LNCaP clone FGC (cell line): ENCODE results near the gene PARD6G.

Experiments
- DNase-seq: peaks from one replicate; pipeline ENCODE4 v3.0.0-alpha.2; 2011; ENCODE audit warnings: low read depth
- H3K4me3 ChIP-seq: 2 replicates; pipeline ENCODE4 v1.5.1; 2011; ENCODE audit warnings: mild to moderate bottlenecking, low read depth, low read length, control low read depth
- CTCF ChIP-seq: IDR thresholded peaks from 2 replicates; pipeline ENCODE4 v1.5.1; 2012; ENCODE audit warnings: mild to moderate bottlenecking; ENCODE audit not compliant: control insufficient read depth, insufficient read depth; ENCODE audit errors: extremely low read depth

PARD6G gene

DNA sequence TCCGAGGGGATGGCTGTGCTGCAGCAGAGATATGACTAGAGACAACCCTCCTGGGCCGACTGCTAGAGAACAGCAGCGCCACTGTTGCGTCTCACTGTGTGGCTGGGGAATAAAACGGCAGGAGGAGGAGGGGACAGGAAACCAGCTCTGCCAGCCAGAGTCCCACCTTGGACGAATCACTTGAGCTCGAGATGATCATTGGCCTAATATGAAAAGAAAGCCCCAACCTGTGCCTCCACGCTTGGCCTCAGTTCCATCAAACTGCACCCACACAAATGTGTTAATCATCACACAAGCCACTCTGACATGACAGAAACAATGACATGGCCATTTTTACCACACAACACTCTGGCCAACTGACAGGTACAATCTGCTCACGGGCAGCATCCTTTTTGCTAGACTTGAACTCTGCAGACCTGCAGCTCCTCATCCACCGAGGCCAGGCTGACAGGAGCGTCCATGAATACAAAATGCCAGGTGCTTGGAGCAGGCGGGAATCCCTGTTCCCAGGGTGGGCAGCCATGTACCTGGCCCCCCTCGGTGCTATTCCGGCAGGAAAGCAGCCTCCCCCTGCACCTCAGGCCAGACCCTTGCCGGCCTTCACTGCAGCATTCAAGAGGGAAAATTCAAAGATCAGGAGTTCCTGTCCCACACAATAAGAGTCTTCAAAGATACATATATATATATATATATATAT lies 52.3 kb downstream of the PARD6G start:
- TF ChIP-seq CTCF = no peak
- no peak overlapping the region for H3K4me3 ChIP-seq
- no peak for DNase-seq

DNA sequence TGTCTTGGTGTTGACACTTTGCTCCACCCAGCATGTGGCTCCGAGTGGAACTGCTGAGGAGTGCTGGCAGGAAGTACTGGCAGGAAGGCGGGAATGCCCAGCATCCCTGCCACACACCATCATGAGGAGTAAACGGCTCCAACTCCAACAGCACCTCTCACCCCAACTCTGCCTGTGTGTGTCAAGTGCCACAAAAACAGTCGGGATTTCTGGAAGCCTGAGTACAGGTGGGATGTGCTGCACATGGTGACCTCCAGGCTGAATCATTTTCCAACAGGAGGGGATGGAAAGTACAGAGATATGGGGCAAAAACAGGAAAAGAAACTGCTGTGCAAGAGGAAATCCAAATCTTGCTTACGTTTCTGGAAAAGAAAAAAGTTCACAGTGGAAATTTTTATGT lies 53.6 kb downstream of the PARD6G start:
- H3K4me3 ChIP-seq = no peak overlapping the region
- no peak for DNase-seq
- no peak for TF ChIP-seq CTCF

- H3K4me3 ChIP-seq = no peak overlapping the region
- DNase-seq = no peak
- no peak for TF ChIP-seq CTCF
These were observed 54.5 kb downstream of the PARD6G start for GRCh38 chr18:80192653-80193385.

GRCh38 chr18:80191907-80192652 lies 55.2 kb downstream of the PARD6G start:
- DNase-seq = no peak
- H3K4me3 ChIP-seq = no peak overlapping the region
- TF ChIP-seq CTCF = no peak

GRCh38 chr18:80191264-80191663 lies 56.0 kb downstream of the PARD6G start:
- TF ChIP-seq CTCF = no peak

DNA sequence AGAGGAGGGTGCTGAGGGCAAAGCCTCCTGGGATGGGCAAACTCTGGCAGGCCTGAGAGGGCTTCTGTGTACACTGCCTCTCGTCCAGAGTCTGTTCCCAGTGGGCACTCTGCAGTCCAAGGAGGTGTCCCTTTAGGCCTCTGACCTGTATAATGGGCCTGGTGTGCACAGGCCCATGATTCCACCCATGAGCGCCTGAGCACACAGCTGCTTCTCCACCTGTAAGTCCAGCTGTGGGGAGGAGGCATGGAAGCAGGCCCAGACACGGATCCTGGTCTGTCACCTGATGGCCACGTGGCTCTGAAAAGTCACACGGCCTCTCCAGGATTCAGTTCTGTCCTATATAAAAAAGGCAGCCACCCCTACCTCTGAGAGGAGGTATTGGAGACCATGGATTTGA lies 57.0 kb downstream of the PARD6G start:
- no peak for TF ChIP-seq CTCF
- DNase-seq = no peak
- H3K4me3 ChIP-seq = no peak overlapping the region

More at GRCh38 chr18:80191264-80191663, 56.0 kb downstream of the PARD6G start:
- H3K4me3 ChIP-seq = no peak overlapping the region
- DNase-seq = no peak
